MV-4-11 (cell line): ENCODE results near the gene SYT6.

Experiments used
- DNase-seq: peaks from one replicate; lab custom pipeline; 2025; lab: John Stamatoyannopoulos, UW

SYT6 gene

DNA sequence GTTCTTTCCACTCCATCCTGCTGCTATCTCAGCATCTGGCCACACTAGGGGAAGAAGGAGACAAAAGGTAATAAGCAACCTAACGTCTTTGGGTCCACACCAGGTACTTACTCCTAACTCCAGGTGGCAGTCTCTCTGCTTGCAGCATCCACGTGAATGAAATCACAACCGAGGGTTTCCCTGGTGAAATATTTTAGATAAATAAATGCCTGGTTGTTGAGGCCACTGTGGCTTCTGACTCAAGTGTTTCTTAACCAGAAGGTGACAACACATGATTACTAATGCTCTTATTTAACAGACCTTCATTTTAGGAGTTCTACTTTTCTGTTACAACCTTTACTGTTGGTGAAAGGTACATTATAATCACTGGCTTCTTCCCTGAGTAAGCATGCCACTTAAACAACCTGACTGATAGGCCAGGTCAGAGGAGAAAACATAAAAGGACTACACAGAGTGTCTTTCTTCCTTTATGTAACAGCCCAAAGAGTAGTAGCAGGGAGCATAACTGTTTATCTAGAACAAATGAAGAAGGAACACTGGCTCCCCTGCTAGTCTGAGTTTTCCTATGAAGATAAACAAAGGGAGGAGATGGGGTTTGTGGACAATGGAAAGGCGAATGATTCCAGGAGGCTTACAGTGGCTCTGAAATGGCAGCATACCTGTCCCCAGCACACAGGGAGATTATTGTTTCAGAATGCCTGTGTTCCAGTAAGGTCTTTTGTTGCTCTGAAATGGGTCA lies 59.9 kb downstream of the SYT6 start:
- no peak for DNase-seq

DNA sequence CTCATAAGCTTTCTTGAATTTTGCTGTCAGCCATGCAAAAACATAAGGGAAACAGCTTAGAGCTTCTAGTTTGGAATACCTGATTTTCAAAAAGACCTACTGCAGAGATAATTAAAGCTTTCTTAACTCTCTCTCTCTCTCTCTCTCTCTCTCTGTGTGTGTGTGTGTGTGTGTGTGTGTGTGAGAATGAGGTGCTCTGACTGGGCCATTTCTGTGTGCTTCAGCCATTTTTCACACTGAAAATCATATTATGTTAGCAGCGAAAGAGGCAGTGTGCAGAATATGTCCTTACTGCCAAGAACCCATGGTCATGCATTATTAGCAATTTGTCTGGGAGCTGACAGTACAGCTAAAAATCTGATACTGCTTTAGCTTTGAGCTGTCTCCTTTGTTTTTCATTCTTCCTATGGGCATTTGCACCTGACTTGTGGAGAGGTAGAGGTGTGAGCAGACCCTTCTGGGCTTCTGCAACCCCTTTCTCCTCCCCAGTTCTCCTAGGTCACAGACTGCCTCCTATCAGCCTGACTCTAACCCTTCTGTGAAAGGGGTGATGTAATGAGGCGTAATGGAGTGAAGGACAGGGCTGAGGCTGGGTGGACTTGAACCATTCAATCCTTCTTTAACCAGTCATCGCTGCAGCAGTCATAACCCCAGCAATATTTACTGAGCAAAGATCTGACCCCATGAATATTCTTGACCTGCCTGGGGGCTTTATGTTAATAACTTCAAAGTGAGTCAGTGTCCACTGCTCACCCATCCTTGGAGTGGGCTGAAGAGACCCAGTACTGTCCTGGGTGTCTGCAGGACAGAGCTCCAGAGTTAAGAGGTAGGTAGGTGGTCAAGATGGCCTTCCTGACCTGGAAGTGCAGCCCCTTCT lies 61.2 kb downstream of the SYT6 start:
- DNase-seq: no peak

DNA sequence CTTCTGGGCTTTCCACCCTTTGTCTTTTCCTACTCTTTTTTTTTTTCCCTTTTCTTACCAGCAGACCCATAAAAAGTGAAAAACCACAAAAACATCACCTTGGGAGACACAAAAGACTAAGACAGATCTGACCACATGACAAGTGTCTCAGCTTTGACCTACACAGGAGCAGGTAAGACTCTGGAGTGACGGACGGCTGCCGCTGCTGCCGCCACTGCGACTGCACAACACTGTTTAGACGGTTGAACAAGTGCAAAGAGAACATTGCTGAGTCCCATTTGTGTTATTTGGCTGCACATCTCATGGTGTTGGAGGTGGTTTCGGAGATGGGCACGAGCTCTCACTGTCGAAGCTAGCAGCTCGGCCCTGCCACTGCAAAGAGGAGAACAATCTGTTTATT lies 62.0 kb downstream of the SYT6 start:
- DNase-seq: no peak

DNA sequence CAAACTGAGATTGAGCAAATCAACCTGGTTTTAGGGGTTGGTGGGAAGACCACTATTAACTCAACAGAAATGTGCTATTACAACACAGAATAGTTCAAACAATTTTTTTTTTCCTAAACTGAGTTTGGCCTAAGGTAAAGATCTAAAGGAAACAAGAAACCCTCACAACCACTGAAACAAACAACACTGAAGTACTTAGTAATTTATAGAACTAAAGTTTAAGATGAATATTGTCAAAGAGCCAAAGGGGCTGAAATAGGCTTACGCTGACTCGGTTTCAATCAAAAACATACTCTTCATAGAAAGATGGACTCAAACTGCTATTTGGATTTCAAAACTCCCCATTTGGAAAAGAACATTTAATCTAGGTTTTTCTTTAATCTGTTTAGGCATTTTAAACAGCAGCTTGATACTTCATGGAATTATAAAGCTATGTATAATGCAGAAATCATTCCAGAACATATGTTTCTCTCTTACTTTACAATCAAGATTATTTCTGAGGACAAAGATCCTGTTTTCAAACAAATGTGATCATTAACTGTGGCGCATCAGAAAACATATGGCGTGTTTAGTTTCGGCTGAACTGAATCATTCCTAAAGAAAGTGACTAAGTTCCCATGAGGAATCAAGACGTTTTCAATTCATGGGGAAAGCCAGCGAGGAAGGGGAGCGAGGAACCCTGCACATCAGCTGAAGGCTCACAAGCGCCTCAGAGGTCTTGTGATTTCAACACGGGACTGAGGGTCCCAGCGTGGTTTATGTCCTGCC lies 62.7 kb downstream of the SYT6 start:
- no peak for DNase-seq

DNA sequence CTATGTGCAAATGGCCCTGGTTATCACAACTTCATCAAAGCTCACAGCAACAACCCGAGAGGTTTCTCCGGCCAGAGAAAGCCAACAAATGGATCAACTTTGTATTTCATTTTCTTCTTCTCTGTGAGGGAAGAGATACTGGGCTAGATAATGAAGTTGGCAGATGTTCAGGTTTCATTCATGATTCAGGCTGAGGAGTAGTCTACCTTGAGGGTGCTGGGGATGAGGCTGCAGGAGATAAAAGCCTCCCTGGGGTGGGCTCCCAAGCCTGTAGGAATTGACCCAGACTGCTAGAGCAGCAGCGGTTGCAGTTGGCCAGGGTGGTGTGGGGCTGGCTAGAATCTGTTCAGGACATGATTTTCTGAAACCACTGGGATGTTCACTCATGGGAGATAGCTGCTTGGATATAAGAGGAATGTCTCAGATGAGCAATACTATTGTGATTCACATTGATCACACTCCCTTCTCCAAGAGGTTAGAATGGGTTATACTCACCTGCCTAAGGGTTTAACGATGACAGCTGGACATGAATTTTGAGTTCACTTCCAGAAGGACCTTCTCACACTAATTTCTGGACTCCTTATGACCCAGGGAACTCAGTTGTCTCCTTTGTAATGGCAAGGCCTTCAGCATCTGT lies 64.0 kb downstream of the SYT6 start:
- no peak for DNase-seq

GRCh38 chr1:114088392-114089299 lies 65.0 kb downstream of the SYT6 start:
- peak; percentile 82 for DNase-seq

- no peak for DNase-seq
These were observed 66.2 kb downstream of the SYT6 start for GRCh38 chr1:114087495-114087894.

DNA sequence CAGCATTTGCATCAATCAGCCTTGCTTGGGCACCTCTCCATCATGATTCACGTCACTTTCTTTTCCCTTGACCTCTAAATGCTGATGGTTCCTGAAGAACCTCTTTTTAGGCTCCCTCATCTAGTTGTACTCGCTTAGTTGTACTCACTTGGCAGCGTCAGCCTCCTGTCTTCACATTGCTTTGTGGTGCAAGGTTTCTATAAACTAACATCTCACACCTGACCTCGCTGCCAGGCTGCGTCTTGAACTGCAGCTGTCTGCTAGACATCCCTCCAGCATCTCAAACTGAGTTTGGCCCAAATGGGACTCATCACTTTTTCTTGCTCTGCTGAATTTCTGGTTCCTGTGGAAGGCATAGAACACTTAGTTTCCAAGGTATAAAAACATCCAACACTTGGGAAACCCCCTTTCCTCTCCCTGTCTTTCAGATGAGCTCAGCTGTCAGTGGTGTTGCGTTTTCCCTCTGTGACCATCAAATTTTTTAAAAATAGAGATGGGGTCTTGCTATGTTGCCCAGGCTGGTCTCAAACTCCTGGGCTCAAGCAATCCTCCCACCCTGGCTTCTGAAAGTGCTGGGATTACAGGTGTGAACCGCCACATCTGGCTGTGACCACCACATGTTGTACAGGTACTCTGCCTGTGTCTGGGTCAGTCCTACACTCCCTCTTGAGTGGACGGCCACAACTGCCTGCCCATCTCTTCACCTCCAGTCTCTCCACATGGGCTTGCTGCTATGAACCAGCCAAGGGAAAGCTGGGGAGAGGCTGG lies 66.9 kb downstream of the SYT6 start:
- DNase-seq: no peak

DNA sequence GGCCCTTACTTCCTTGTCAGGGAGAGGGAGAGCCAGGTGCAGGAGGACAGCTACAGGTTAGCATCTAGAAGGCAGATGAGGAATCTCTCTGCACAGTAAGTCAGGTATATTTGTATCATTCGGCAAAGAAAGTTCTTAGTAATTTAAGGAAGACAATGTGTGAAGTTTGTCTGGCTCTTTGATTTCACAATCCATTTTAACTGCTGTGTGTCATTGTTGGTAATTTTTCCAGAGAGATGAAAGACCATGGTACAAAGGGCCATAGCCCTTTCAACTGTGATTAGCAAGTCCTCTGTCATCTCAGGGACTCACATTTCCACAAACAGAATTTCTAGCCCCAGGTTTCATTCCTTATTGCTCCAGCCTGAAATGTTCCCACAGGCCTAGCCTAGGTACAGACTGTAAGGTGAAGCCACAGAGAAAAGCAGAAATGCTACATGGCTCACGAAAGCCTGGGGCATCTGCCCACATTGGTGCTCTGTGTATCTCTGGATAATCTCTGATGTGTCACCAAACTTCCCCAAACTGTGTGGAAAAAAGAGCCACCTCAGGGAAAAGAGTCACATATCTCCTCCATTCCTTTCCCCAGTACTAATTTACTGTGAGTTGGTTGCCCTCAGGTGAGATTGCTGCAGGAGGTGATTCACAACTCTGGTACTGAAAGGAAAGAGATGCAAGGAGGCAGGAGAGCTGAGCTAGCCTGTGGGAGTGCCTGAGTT lies 70.6 kb downstream of the SYT6 start:
- peak; percentile 67 for DNase-seq

DNA sequence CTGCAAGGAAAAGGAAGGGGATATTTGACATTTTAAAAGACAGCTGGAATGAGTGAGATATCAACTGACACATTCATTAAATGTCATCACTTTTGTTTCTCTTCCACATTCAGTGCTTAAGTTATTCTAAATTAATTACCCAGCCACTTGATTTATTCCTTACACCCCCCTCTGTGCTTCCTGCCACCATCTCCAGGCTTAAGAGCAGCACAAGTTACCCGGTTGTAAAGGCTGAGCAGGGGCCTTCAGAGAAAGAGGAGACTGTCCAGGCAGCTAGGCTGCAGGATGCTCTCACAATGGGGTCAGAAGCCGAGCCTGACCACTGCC lies 71.4 kb downstream of the SYT6 start:
- no peak for DNase-seq

DNA sequence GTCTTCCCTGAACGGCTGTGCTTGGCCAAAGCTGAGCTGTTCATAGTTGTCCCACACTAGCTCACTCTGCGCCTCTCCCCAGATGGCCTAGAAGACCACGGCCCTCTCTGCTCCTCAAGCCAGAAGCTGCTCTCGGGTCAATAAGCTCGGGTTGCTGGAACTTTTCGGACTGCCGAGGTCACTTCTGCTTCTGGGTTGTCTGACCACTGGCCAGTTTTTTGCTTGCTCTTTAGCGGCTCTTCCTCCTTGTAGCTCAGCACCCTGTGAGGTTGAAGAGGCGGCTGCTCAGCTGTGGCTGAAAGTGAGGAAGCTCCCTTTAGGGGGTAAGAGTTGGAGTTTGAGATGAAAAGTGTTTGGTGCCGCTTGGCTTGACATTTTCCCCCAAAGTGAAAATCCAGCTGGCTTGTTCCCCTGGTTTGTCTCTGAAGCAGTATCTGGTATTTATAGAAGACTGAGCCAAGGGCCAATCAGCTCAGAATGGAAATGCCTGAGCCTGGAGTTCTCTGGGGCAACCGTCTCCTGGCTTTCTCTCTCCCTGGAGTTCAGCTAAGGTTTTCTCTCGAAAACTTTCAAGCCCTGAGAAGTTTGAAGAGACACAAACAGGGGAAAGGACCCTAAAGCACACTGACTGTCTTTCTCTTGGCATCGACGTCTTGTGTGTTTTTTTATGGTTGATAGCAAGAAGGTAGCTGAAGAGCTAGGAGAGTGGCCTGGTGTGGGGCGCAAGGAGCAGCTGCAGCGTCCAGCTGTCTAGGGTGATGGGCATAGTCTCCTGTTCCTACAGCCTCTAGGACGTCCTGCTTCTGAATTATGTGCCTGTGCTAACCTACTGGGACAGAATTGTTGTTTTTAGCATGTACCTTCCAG lies 72.0 kb downstream of the SYT6 start:
- DNase-seq: peak; percentile 68

- no peak for DNase-seq
These were observed 72.9 kb downstream of the SYT6 start for GRCh38 chr1:114080511-114081436.

GRCh38 chr1:114079596-114080190 lies 74.0 kb downstream of the SYT6 start:
- DNase-seq: no peak

DNA sequence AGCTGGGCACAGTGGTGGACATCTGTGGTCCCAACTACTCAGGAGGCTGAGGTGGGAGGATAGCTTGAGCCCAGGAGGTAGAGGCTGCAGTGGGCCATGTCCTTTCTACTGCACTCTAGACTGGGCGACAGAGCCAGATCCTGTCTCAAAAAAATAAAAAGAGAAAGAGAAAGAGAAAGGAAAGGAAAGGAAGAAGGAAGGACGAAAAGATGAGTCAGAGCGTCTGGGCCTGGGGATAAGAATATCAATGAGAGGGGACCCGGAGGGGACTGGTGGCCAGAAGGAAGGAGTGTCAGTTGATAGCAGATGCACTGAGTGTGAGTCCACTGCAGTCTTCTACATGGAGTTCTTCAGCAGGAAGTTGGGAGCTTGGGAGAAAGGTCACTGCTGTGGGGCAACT lies 75.6 kb downstream of the SYT6 start:
- peak; percentile 51 for DNase-seq

DNA sequence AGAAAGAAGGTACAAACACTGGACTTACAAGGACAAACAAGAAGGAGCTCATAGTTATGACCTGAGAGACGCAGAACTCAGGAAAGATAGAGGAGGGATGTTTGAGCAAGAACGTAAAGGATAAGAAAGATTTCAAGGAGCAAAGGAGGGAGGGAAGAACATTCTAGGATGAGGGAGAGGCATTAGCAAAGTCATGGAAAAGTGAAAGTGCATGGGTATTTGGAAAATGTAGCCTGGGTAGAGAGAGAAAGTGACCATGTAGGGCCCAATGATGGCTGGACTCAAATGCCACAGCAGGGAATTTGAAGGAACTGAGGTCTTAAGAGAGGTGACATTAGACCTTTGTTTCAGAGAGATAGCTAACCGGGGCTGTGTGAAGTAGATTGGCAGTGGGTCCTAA lies 76.5 kb downstream of the SYT6 start:
- no peak for DNase-seq

- no peak for DNase-seq
These were observed 77.4 kb downstream of the SYT6 start for GRCh38 chr1:114076308-114076707.

- DNase-seq: no peak
These were observed 78.0 kb downstream of the SYT6 start for GRCh38 chr1:114075546-114076242.
